ENCODE results near the gene CRACR2A.

The CRACR2A gene

GRCh38 chr12:3604286-3604685 is 148.6 kb downstream of the CRACR2A start:
- H3K4me3 ChIP-seq (ENCODE audit: low read depth, low read length): no peak overlapping the region
- no peaks in the 10 kb centered on the region for H3K79me1 ChIP-seq (ENCODE audit: low read length)
- H4K91ac ChIP-seq (ENCODE audit: low read depth, low read length): no peak overlapping the region
- peaks cover 4 to 6% of the 10 kb centered on the region in 2 experiments for H3K4me1 ChIP-seq (ENCODE audit: control insufficient read depth in 1 of 2, insufficient read depth in 2 of 2, low read length in 2 of 2)
- H3K4me2 ChIP-seq (ENCODE audit: low read length): no peak overlapping the region
- H3K36me3 ChIP-seq (ENCODE audit: control insufficient read depth in 1 of 2, insufficient read depth in 2 of 2, low read length in 2 of 2): no peaks in the 10 kb centered on the region
- no peak overlapping the region for H3K23ac ChIP-seq (ENCODE audit: low read length)
- no CpG with 5 or more reads among the region's 6 CpGs for WGBS (ENCODE audit: extremely low coverage, insufficient coverage, insufficient read length)
- H4K8ac ChIP-seq (ENCODE audit: low read depth, low read length): no peak overlapping the region
- H3K9me3 ChIP-seq (ENCODE audit: insufficient read depth, low read depth, low read length): no peaks in the 10 kb centered on the region
- no peak overlapping the region for H3K27ac ChIP-seq (ENCODE audit: low read depth, low read length)
- no peak overlapping the region for H2BK120ac ChIP-seq (ENCODE audit: insufficient read depth, low read length, poor library complexity)
- no peak overlapping the region for H3K9ac ChIP-seq (ENCODE audit: low read length)
- no peak overlapping the region for H3K4ac ChIP-seq (ENCODE audit: low read depth, low read length)
- H2BK5ac ChIP-seq (ENCODE audit: low read depth, low read length, poor library complexity): no peak overlapping the region
- H2AFZ ChIP-seq (ENCODE audit: insufficient read depth, low read length, poor library complexity): no peak overlapping the region
- H3K14ac ChIP-seq (ENCODE audit: low read length): no peak overlapping the region
- peaks cover 7% of the 10 kb centered on the region for H3K27me3 ChIP-seq (ENCODE audit: insufficient read depth, low read length)
- no peak overlapping the region for H2BK12ac ChIP-seq (ENCODE audit: low read length)
- DNase-seq: no peak
- H2AK5ac ChIP-seq (ENCODE audit: low read length): no peak overlapping the region
- no peak overlapping the region for H4K12ac ChIP-seq (ENCODE audit: low read depth, low read length)
- H3K79me2 ChIP-seq (ENCODE audit: control insufficient read depth, insufficient read depth, low read length, poor library complexity): no peaks in the 10 kb centered on the region
- no peak overlapping the region for H3K18ac ChIP-seq (ENCODE audit: low read length)

GRCh38 chr12:3603576-3603975 is 149.3 kb downstream of the CRACR2A start:
- H3K4ac ChIP-seq (ENCODE audit: low read depth, low read length): no peak overlapping the region
- no peak overlapping the region for H2AK5ac ChIP-seq (ENCODE audit: low read length)
- H2BK12ac ChIP-seq (ENCODE audit: low read length): no peak overlapping the region
- no peaks in the 10 kb centered on the region for H3K36me3 ChIP-seq (ENCODE audit: control insufficient read depth in 1 of 2, insufficient read depth in 2 of 2, low read length in 2 of 2)
- H3K14ac ChIP-seq (ENCODE audit: low read length): no peak overlapping the region
- H3K4me3 ChIP-seq (ENCODE audit: low read depth, low read length): no peak overlapping the region
- H3K18ac ChIP-seq (ENCODE audit: low read length): no peak overlapping the region
- WGBS (ENCODE audit: extremely low coverage, insufficient coverage, insufficient read length): no CpG with 5 or more reads among the region's 7 CpGs
- no peak overlapping the region for H3K27ac ChIP-seq (ENCODE audit: low read depth, low read length)
- H2AFZ ChIP-seq (ENCODE audit: insufficient read depth, low read length, poor library complexity): no peak overlapping the region
- DNase-seq: no peak
- H4K12ac ChIP-seq (ENCODE audit: low read depth, low read length): no peak overlapping the region
- H3K79me2 ChIP-seq (ENCODE audit: control insufficient read depth, insufficient read depth, low read length, poor library complexity): no peaks in the 10 kb centered on the region
- no peak overlapping the region for H3K4me2 ChIP-seq (ENCODE audit: low read length)
- no peaks in the 10 kb centered on the region for H3K9me3 ChIP-seq (ENCODE audit: insufficient read depth, low read depth, low read length)
- H3K23ac ChIP-seq (ENCODE audit: low read length): no peak overlapping the region
- H3K9ac ChIP-seq (ENCODE audit: low read length): no peak overlapping the region
- peaks cover 4 to 6% of the 10 kb centered on the region in 2 experiments for H3K4me1 ChIP-seq (ENCODE audit: control insufficient read depth in 1 of 2, insufficient read depth in 2 of 2, low read length in 2 of 2)
- no peak overlapping the region for H2BK120ac ChIP-seq (ENCODE audit: insufficient read depth, low read length, poor library complexity)
- H4K91ac ChIP-seq (ENCODE audit: low read depth, low read length): no peak overlapping the region
- H4K8ac ChIP-seq (ENCODE audit: low read depth, low read length): no peak overlapping the region
- no peak overlapping the region for H2BK5ac ChIP-seq (ENCODE audit: low read depth, low read length, poor library complexity)
- peaks cover 7% of the 10 kb centered on the region for H3K27me3 ChIP-seq (ENCODE audit: insufficient read depth, low read length)
- H3K79me1 ChIP-seq (ENCODE audit: low read length): no peaks in the 10 kb centered on the region

- Histone ChIP-seq H2BK120ac (ENCODE audit: insufficient read depth, low read length, poor library complexity) (no peak overlapping the region), H3K79me2 (ENCODE audit: control insufficient read depth, insufficient read depth, low read length, poor library complexity) (no peaks in the 10 kb centered on the region), H3K4ac (ENCODE audit: low read depth, low read length) (no peak overlapping the region), H3K9me3 (ENCODE audit: insufficient read depth, low read depth, low read length) (no peaks in the 10 kb centered on the region), H3K4me2 (ENCODE audit: low read length) (no peak overlapping the region), H3K23ac (ENCODE audit: low read length) (no peak overlapping the region), H4K12ac (ENCODE audit: low read depth, low read length) (no peak overlapping the region), H3K27me3 (ENCODE audit: insufficient read depth, low read length) (peaks cover 7% of the 10 kb centered on the region), H2BK5ac (ENCODE audit: low read depth, low read length, poor library complexity) (no peak overlapping the region), H3K36me3 (ENCODE audit: control insufficient read depth in 1 of 2, insufficient read depth in 2 of 2, low read length in 2 of 2) (no peaks in the 10 kb centered on the region), H2BK12ac (ENCODE audit: low read length) (no peak overlapping the region), H3K14ac (ENCODE audit: low read length) (no peak overlapping the region), H2AK5ac (ENCODE audit: low read length) (no peak overlapping the region), H3K4me3 (ENCODE audit: low read depth, low read length) (no peak overlapping the region), H4K8ac (ENCODE audit: low read depth, low read length) (no peak overlapping the region), H3K27ac (ENCODE audit: low read depth, low read length) (no peak overlapping the region), H3K79me1 (ENCODE audit: low read length) (no peaks in the 10 kb centered on the region), H2AFZ (ENCODE audit: insufficient read depth, low read length, poor library complexity) (no peak overlapping the region), H3K4me1 (ENCODE audit: control insufficient read depth in 1 of 2, insufficient read depth in 2 of 2, low read length in 2 of 2) (peaks cover 4 to 6% of the 10 kb centered on the region in 2 experiments), H3K18ac (ENCODE audit: low read length) (no peak overlapping the region), H3K9ac (ENCODE audit: low read length) (no peak overlapping the region), H4K91ac (ENCODE audit: low read depth, low read length) (no peak overlapping the region)
- no peak for DNase-seq
- no CpG with 5 or more reads among the region's 11 CpGs for WGBS (ENCODE audit: extremely low coverage, insufficient coverage, insufficient read length)
These were observed 150.4 kb downstream of the CRACR2A start for GRCh38 chr12:3602488-3602887.

- no peak overlapping the region for H3K14ac ChIP-seq (ENCODE audit: low read length)
- H3K4me1 ChIP-seq (ENCODE audit: control insufficient read depth in 1 of 2, insufficient read depth in 2 of 2, low read length in 2 of 2): peaks cover 4 to 6% of the 10 kb centered on the region in 2 experiments
- no peak overlapping the region for H2BK5ac ChIP-seq (ENCODE audit: low read depth, low read length, poor library complexity)
- no peak overlapping the region for H4K8ac ChIP-seq (ENCODE audit: low read depth, low read length)
- no peak overlapping the region for H2BK12ac ChIP-seq (ENCODE audit: low read length)
- H3K4me3 ChIP-seq (ENCODE audit: low read depth, low read length): no peak overlapping the region
- H3K27me3 ChIP-seq (ENCODE audit: insufficient read depth, low read length): peaks cover 7% of the 10 kb centered on the region
- DNase-seq: no peak
- H2BK120ac ChIP-seq (ENCODE audit: insufficient read depth, low read length, poor library complexity): no peak overlapping the region
- no peak overlapping the region for H3K18ac ChIP-seq (ENCODE audit: low read length)
- H3K4ac ChIP-seq (ENCODE audit: low read depth, low read length): no peak overlapping the region
- H4K12ac ChIP-seq (ENCODE audit: low read depth, low read length): no peak overlapping the region
- H3K9me3 ChIP-seq (ENCODE audit: insufficient read depth, low read depth, low read length): no peaks in the 10 kb centered on the region
- H3K9ac ChIP-seq (ENCODE audit: low read length): no peak overlapping the region
- H3K27ac ChIP-seq (ENCODE audit: low read depth, low read length): no peak overlapping the region
- WGBS (ENCODE audit: extremely low coverage, insufficient coverage, insufficient read length): no CpG with 5 or more reads among the region's 23 CpGs
- no peak overlapping the region for H4K91ac ChIP-seq (ENCODE audit: low read depth, low read length)
- H3K36me3 ChIP-seq (ENCODE audit: control insufficient read depth in 1 of 2, insufficient read depth in 2 of 2, low read length in 2 of 2): no peaks in the 10 kb centered on the region
- no peak overlapping the region for H2AK5ac ChIP-seq (ENCODE audit: low read length)
- no peaks in the 10 kb centered on the region for H3K79me2 ChIP-seq (ENCODE audit: control insufficient read depth, insufficient read depth, low read length, poor library complexity)
- H3K79me1 ChIP-seq (ENCODE audit: low read length): no peaks in the 10 kb centered on the region
- no peak overlapping the region for H3K4me2 ChIP-seq (ENCODE audit: low read length)
- no peak overlapping the region for H3K23ac ChIP-seq (ENCODE audit: low read length)
- H2AFZ ChIP-seq (ENCODE audit: insufficient read depth, low read length, poor library complexity): no peak overlapping the region
These were observed 151.3 kb downstream of the CRACR2A start for GRCh38 chr12:3601461-3602150.
